ENCODE measurements around the gene OR5AU1. TPM values are rescaled to one million over a fixed set of nuclear protein-coding genes. Genes with fewer than 3 reads are reported as not detected.

The OR5AU1 gene
- total and polyA plus RNA-seq, 2 of the 13 experiments (the other 11 are each of a cell fraction or from before 2014, with no cell fraction given), result not detected

DNA sequence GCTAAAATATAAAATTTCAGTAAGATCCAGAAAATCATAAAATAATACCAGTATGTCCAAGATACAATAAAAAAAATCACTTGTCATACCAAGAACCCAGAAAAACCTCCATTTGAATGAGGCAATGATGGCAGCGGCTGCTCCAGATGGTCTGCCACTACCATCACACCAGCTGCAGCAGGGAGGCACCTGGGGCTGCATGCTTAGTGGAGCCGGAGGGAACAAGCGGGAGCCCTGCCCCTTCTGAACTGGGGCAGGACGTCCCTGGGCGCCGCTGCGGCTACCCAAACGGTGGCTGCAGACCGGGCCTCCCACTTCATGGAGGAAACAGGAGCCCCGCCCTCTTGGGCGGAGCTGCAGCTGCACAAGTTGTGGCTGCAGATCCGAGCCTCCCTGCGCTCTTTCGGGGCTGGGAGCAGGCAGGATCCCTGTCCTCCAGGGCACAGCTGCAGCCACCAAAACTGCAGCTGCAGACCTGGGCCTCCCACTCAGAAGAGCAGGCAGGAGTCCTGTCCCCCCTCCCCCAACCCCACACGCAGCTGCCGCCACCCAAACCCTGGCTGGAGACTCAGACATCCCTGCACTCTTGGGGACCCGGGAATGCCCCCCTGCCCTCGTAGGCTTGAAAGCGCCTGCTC is 36.1 kb upstream of the OR5AU1 start (continued):
- TF ChIP-seq, protein P1, sequence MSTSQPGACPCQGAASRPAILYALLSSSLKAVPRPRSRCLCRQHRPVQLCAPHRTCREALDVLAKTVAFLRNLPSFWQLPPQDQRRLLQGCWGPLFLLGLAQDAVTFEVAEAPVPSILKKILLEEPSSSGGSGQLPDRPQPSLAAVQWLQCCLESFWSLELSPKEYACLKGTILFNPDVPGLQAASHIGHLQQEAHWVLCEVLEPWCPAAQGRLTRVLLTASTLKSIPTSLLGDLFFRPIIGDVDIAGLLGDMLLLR (CRISPR knock-in tag; IDR thresholded peaks at IDR 0.05), result peak; percentile 15; the same call in 1 of the 2 replicates
- TF ChIP-seq EED (CRISPR knock-in tag; IDR thresholded peaks at IDR 0.05) (0 out of 2 replicates have a peak, but pooled peaks have one; percentile 21), MED1 (CRISPR knock-in tag; IDR thresholded peaks at IDR 0.05) (0 out of 2 replicates have a peak, but pooled peaks have one; percentile 30)

- H3K4me3 ChIP-seq (replicated peaks in 1 of 3; ENCODE audit: insufficient read depth in 1 of 3, low read depth in 2 of 3, low read length in 3 of 3), result peak overlapping the region; percentile 53 to 78 (median 58)
- in situ Hi-C loops (cut with HindIII; ENCODE audit: extremely low pct_ligation_motif_present, low pct_unique_long_range_greater_than_20kb) (no loop called here), intact Hi-C loops (cut with micrococcal nuclease; ENCODE audit: unreplicated experiment) (loop anchor here (5.0 kb wide), 1 partner anchor 124 kb away; no protein-coding TSS in a partner anchor)
- ChIA-PET POLR2A (interaction anchor here (1.6 to 2.2 kb wide), 2 partner anchors 10 to 12 kb away, joined by 7 to 11 read pairs; no protein-coding TSS in a partner anchor), CTCF (ENCODE audit: low intra/inter-chr PET ratio, low total read pairs) (no interaction called here)
- peaks cover 22% of the 10 kb centered on the region for H3K4me1 ChIP-seq (ENCODE audit: insufficient read depth, low read length)
- BruUV-seq (replicated peaks), result no TSS peak
- peak; percentile 4 for ATAC-seq
- 70% methylated on average over 7 of the region's 7 CpGs for WGBS (ENCODE audit: low lambda C conversion rate)
- no peak for DNase-seq (ENCODE audit: low spot score)
- H4K20me1 ChIP-seq (ENCODE audit: insufficient read depth, low read length), result no peaks in the 10 kb centered on the region
- H3K9ac ChIP-seq (ENCODE audit: insufficient read depth, low read depth, low read length), result no peak overlapping the region
- H3K79me2 ChIP-seq (ENCODE audit: insufficient read depth, low read length), result no peaks in the 10 kb centered on the region
- FAIRE-seq, result no peak
- H3K36me3 ChIP-seq (replicated peaks in 1 of 2; ENCODE audit: control insufficient read depth in 1 of 2, insufficient read depth in 2 of 2, low read length in 2 of 2), result no peaks in the 10 kb centered on the region
- no peaks in the 10 kb centered on the region for H3K9me3 ChIP-seq (ENCODE audit: low read length)
- H3K4me2 ChIP-seq (ENCODE audit: low read depth, low read length), result peak overlapping the region; percentile 88
- H3K27me3 ChIP-seq (ENCODE audit: control insufficient read depth in 1 of 2, insufficient read depth in 2 of 2, low read length in 2 of 2), result no peaks in the 10 kb centered on the region; a peak in 1 of 5 replicates
- H2AFZ ChIP-seq (ENCODE audit: low read length), result peak overlapping the region; percentile 38
- no peak overlapping the region for H3K27ac ChIP-seq (ENCODE audit: extremely low read length, insufficient read depth, low read length)
- TF ChIP-seq ZBTB38 (CRISPR knock-in tag; IDR thresholded peaks at IDR 0.05) (no peak), ZNF34 (CRISPR knock-in tag; IDR thresholded peaks at IDR 0.05; ENCODE audit: borderline replicate concordance) (no peak), MTA1 (CRISPR knock-in tag; IDR thresholded peaks at IDR 0.05; ENCODE audit: borderline replicate concordance) (0 out of 2 replicates have a peak, but pooled peaks have one; percentile 22), NR1H2 (CRISPR knock-in tag; IDR thresholded peaks at IDR 0.05; ENCODE audit: borderline replicate concordance, low read depth) (0 out of 2 replicates have a peak, but pooled peaks have one; percentile 8), PREB (CRISPR knock-in tag; IDR thresholded peaks at IDR 0.05) (no peak), ZNF704 (CRISPR knock-in tag; IDR thresholded peaks at IDR 0.05; ENCODE audit: borderline replicate concordance) (no peak), CREB1 (IDR thresholded peaks at IDR 0.05) (no peak), CREB1 (CRISPR knock-in tag; IDR thresholded peaks at IDR 0.05) (no peak), ZNF138 (CRISPR knock-in tag; IDR thresholded peaks at IDR 0.05; ENCODE audit: low read depth) (no peak), ZNF362 (CRISPR knock-in tag; IDR thresholded peaks at IDR 0.05; ENCODE audit: borderline replicate concordance) (peak; percentile 59; the same call in 1 of the 2 replicates)
- TF ChIP-seq, protein P2, sequence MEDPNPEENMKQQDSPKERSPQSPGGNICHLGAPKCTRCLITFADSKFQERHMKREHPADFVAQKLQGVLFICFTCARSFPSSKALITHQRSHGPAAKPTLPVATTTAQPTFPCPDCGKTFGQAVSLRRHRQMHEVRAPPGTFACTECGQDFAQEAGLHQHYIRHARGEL (CRISPR knock-in tag; IDR thresholded peaks at IDR 0.05), result no peak
- TF ChIP-seq, protein P3, sequence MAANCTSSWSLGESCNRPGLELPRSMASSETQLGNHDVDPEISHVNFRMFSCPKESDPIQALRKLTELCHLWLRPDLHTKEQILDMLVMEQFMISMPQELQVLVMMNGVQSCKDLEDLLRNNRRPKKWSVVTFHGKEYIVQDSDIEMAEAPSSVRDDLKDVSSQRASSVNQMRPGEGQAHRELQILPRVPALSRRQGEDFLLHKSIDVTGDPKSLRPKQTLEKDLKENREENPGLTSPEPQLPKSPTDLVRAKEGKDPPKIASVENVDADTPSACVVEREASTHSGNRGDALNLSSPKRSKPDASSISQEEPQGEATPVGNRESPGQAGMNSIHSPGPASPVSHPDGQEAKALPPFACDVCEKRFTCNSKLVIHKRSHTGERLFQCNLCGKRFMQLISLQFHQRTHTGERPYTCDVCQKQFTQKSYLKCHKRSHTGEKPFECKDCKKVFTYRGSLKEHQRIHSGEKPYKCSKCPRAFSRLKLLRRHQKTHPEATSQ (CRISPR knock-in tag; IDR thresholded peaks at IDR 0.05; ENCODE audit: borderline replicate concordance), result 0 out of 2 replicates have a peak, but pooled peaks have one; percentile 18
Observed at GRCh38 chr14:21191261-21191808, 35.5 kb upstream of the OR5AU1 start.
